ENCODE results near the gene SLC43A2. TPM values are rescaled to one million over a fixed set of nuclear protein-coding genes. Genes with fewer than 3 reads are reported as not detected.
A peak's percentile ranks its signal among the peaks of the same experiment; 100 is the strongest.

The SLC43A2 gene
- total and polyA plus RNA-seq, 4 donors, result 0.63 to 7.9 (median 4.7) TPM

GRCh38 chr17:1617620-1618174 is 10.9 kb downstream of the SLC43A2 start:
- 71% methylated on average over 20 of the region's 20 CpGs for WGBS
- Histone ChIP-seq H3K27me3 (ENCODE audit: control insufficient read depth in 4 of 4, insufficient read depth in 4 of 4, low read length in 3 of 4) (no peaks in the 10 kb centered on the region), H3K36me3 (ENCODE audit: control insufficient read depth in 4 of 4, insufficient read depth in 3 of 4, low read depth in 1 of 4, low read length in 3 of 4) (peaks cover 0 to 3% (median 0%) of the 10 kb centered on the region in 4 donors), H3K27ac (ENCODE audit: low read depth in 1 of 2, low read length in 2 of 2) (no peak overlapping the region), H3K9ac (ENCODE audit: low read depth in 1 of 2, low read length in 2 of 2) (no peak overlapping the region), H3K9me3 (ENCODE audit: control insufficient read depth in 4 of 4, low read length in 3 of 4) (no peaks in the 10 kb centered on the region), H3K4me3 (ENCODE audit: low read depth in 1 of 3, low read length in 3 of 3) (no peak overlapping the region), H3K4me1 (ENCODE audit: control insufficient read depth in 4 of 4, insufficient read depth in 4 of 4, low read length in 3 of 4) (peaks cover 0 to 4% (median 1%) of the 10 kb centered on the region in 4 donors)
- DNase-seq (ENCODE audit: low spot score), result peak; percentile 32
- TF ChIP-seq ATF3 (IDR thresholded peaks at IDR 0.05) (no peak), MAX (IDR thresholded peaks at IDR 0.05) (no peak), FOXA1 (IDR thresholded peaks at IDR 0.05) (no peak), EGR1 (IDR thresholded peaks at IDR 0.05; ENCODE audit: low read depth in 2 of 2) (no peak), NR2F2 (IDR thresholded peaks at IDR 0.05) (no peak), FOXA2 (IDR thresholded peaks at IDR 0.05) (no peak)

- Histone ChIP-seq H3K9ac (ENCODE audit: low read depth in 1 of 2, low read length in 2 of 2) (no peak overlapping the region), H3K36me3 (ENCODE audit: control insufficient read depth in 4 of 4, insufficient read depth in 3 of 4, low read depth in 1 of 4, low read length in 3 of 4) (peaks cover 0 to 3% (median 0%) of the 10 kb centered on the region in 4 donors), H3K27ac (ENCODE audit: low read depth in 1 of 2, low read length in 2 of 2) (no peak overlapping the region), H3K4me1 (ENCODE audit: control insufficient read depth in 4 of 4, insufficient read depth in 4 of 4, low read length in 3 of 4) (peaks cover 0 to 2% (median under 1%) of the 10 kb centered on the region in 4 donors), H3K27me3 (ENCODE audit: control insufficient read depth in 4 of 4, insufficient read depth in 4 of 4, low read length in 3 of 4) (no peaks in the 10 kb centered on the region), H3K4me3 (ENCODE audit: low read depth in 1 of 3, low read length in 3 of 3) (no peak overlapping the region), H3K9me3 (ENCODE audit: control insufficient read depth in 4 of 4, low read length in 3 of 4) (no peaks in the 10 kb centered on the region)
- 86% methylated on average over 13 of the region's 13 CpGs for WGBS
- TF ChIP-seq HNF4A (conservative IDR thresholded peaks at IDR 0.05), result no peak
- no peak for TF ChIP-seq RAD21 (IDR thresholded peaks at IDR 0.05)
- no peak for TF ChIP-seq CTCF (IDR thresholded peaks at IDR 0.05; ENCODE audit: low read depth, low read length, missing input control)
- no peak for TF ChIP-seq MAX (IDR thresholded peaks at IDR 0.05)
- TF ChIP-seq GABPA (IDR thresholded peaks at IDR 0.05 in 1 of 2, conservative IDR thresholded peaks at IDR 0.05 in 1 of 2), result no peak
- TF ChIP-seq SP1 (IDR thresholded peaks at IDR 0.05), result no peak
- no peak for TF ChIP-seq ATF3 (IDR thresholded peaks at IDR 0.05)
- no peak for TF ChIP-seq RXRA (IDR thresholded peaks at IDR 0.05)
- no peak for TF ChIP-seq FOXA1 (IDR thresholded peaks at IDR 0.05)
- TF ChIP-seq ZBTB33 (IDR thresholded peaks at IDR 0.05), result no peak
- no peak for TF ChIP-seq FOXA2 (IDR thresholded peaks at IDR 0.05)
- no peak for TF ChIP-seq REST (IDR thresholded peaks at IDR 0.05)
- TF ChIP-seq TAF1 (conservative IDR thresholded peaks at IDR 0.05), result no peak
- DNase-seq (ENCODE audit: low spot score), result no peak
These were observed 12.5 kb downstream of the SLC43A2 start for GRCh38 chr17:1616101-1616500.

Data from liver (tissue), 9 donors.